SK-N-SH (cell line): Measurements from ENCODE around the gene ELF5. TPM values are rescaled to one million over a fixed set of nuclear protein-coding genes. Genes with fewer than 3 reads are reported as not detected.

Source experiments
- CTCF ChIA-PET: fragments of 300-600, 350-600 bp; formaldehyde crosslinking; extraction: SDS; loops from one replicate; lab custom pipeline; 2021; lab: Yijun Ruan, JAX
- POLR2A ChIA-PET: fragments of 350-600 bp; sonication (Branson Sonifier 250); formaldehyde crosslinking; extraction: SDS; loops from one replicate; lab custom pipeline; 2020; ENCODE audit warnings: antibody characterized with exemption, inconsistent platforms; lab: Yijun Ruan, JAX
- DNase-seq: peaks from one replicate; pipeline ENCODE4 v3.0.0; 2012
- H2AFZ ChIP-seq: fragments of 200-600 bp; sonication (generic); 2 replicates; pipeline ENCODE4 v1.8.1; 2016; ENCODE audit warnings: antibody characterized with exemption, mild to moderate bottlenecking, low read depth
- H3F3A ChIP-seq: fragments of 200-600 bp; sonication (generic); replicated peaks from 2 replicates; pipeline ENCODE3; 2016; ENCODE audit warnings: antibody characterized with exemption, mild to moderate bottlenecking; ENCODE audit not compliant: insufficient read depth
- H3K27ac ChIP-seq, 2 experiments: fragments of 200-500 bp in 1 of 2; fragments of 200-600 bp in 1 of 2; sonication (Bioruptor generic) in 1 of 2; sonication (generic), shearing (Covaris generic) in 1 of 2; 2 replicates each; pipeline versions ENCODE4 v1.5.1 to v1.6.1; 2014 to 2016; ENCODE audit warnings: low read depth in 2 of 2, inconsistent platforms in 1 of 2, low read length in 1 of 2, mild to moderate bottlenecking in 1 of 2, mixed read lengths in 1 of 2
- H3K27me3 ChIP-seq: fragments of 200-600 bp; sonication (generic), shearing (Covaris generic); 2 replicates; pipeline ENCODE4 v1.6.1; 2016; ENCODE audit warnings: mixed run types; ENCODE audit not compliant: insufficient read depth
- H3K36me3 ChIP-seq, 2 experiments: fragments of 200-500 bp in 1 of 2; fragments of 200-600 bp in 1 of 2; sonication (Bioruptor generic) in 1 of 2; sonication (generic) in 1 of 2; replicated peaks in 1 of 2; 2 replicates each; pipeline versions ENCODE3 to v1.5.1; 2014 to 2016; ENCODE audit warnings: low read length in 1 of 2, mild to moderate bottlenecking in 1 of 2; ENCODE audit not compliant: insufficient read depth in 2 of 2, control insufficient read depth in 1 of 2
- H3K4me1 ChIP-seq, 2 experiments: fragments of 200-500 bp in 1 of 2; fragments of 200-600 bp in 1 of 2; sonication (Bioruptor generic) in 1 of 2; sonication (generic), shearing (Covaris generic) in 1 of 2; 2 replicates each; pipeline versions ENCODE4 v1.5.1 to v1.6.1; 2014 to 2016; ENCODE audit warnings: low read depth in 1 of 2, low read length in 1 of 2, mixed run types in 1 of 2; ENCODE audit not compliant: insufficient read depth in 2 of 2, control insufficient read depth in 1 of 2
- H3K4me2 ChIP-seq: fragments of 200-600 bp; sonication (generic), shearing (Covaris generic); 2 replicates; pipeline ENCODE4 v1.6.1; 2017; ENCODE audit warnings: mixed run types
- H3K4me3 ChIP-seq, 2 experiments: fragments of 200-500 bp in 1 of 2; fragments of 200-600 bp in 1 of 2; sonication (Bioruptor generic) in 1 of 2; sonication (generic), shearing (Covaris generic) in 1 of 2; 2 replicates each; pipeline versions ENCODE4 v1.5.1 to v1.8.1; 2014 to 2016; ENCODE audit warnings: low read depth in 2 of 2, inconsistent platforms in 1 of 2, low read length in 1 of 2, mild to moderate bottlenecking in 1 of 2, mixed read lengths in 1 of 2, moderate library complexity in 1 of 2
- H3K79me2 ChIP-seq: fragments of 200-600 bp; sonication (generic); 2 replicates; pipeline ENCODE4 v1.8.1; 2017; ENCODE audit warnings: mild to moderate bottlenecking; ENCODE audit not compliant: insufficient read depth
- H3K9ac ChIP-seq: fragments of 200-600 bp; sonication (generic); 2 replicates; pipeline ENCODE4 v1.6.1; 2017; ENCODE audit warnings: mixed run types
- H3K9me2 ChIP-seq: fragments of 200-600 bp; sonication (generic); 2 replicates; pipeline ENCODE4 v1.6.1; 2017; ENCODE audit warnings: mixed run types
- H3K9me3 ChIP-seq: fragments of 200-600 bp; sonication (generic); 2 replicates; pipeline ENCODE4 v1.6.1; 2017; ENCODE audit warnings: mixed run types, mild to moderate bottlenecking, moderate library complexity
- H4K20me1 ChIP-seq: fragments of 200-600 bp; sonication (generic); 2 replicates; pipeline ENCODE4 v1.6.1; 2017; ENCODE audit warnings: mild to moderate bottlenecking, mixed run types; ENCODE audit not compliant: insufficient read depth
- ELF1 ChIP-seq: IDR thresholded peaks from 2 replicates; pipeline ENCODE4 v1.4.0; 2012
- FOSL2 ChIP-seq: IDR thresholded peaks from 2 replicates; pipeline ENCODE4 v1.4.0; 2012; ENCODE audit warnings: low read depth, mild to moderate bottlenecking, moderate library complexity, borderline replicate concordance
- FOXM1 ChIP-seq: IDR thresholded peaks from 2 replicates; pipeline ENCODE4 v1.4.0; 2012; ENCODE audit warnings: low read depth, mild to moderate bottlenecking
- MEF2A ChIP-seq: IDR thresholded peaks from 2 replicates; pipeline ENCODE4 v1.4.0; 2012; ENCODE audit warnings: low read depth, borderline replicate concordance
- POLR2AphosphoS5 ChIP-seq: IDR thresholded peaks from 2 replicates; pipeline ENCODE4 v1.6.1; 2012; ENCODE audit warnings: low read depth, low read length
- RXRA ChIP-seq: IDR thresholded peaks from 2 replicates; pipeline ENCODE4 v1.4.0; 2012; ENCODE audit warnings: low read depth, mild to moderate bottlenecking, borderline replicate concordance
- SIN3A ChIP-seq: IDR thresholded peaks from 2 replicates; pipeline ENCODE4 v1.6.1; 2012; ENCODE audit warnings: low read depth, mild to moderate bottlenecking, low read length, moderate library complexity, borderline replicate concordance
- ZBTB33 ChIP-seq: IDR thresholded peaks from 2 replicates; pipeline ENCODE4 v1.4.0; 2012; ENCODE audit warnings: low read depth, borderline replicate concordance
- WGBS: methylation state at CpG from one replicate; pipeline ENCODE4 v1.1.6; 2017; ENCODE audit warnings: low lambda C conversion rate; 5-methylcytosine and 5-hydroxymethylcytosine counted together
- polyA plus RNA-seq, 3 experiments: library from polyadenylated mRNA; depleted of rRNA; stranded (reverse); fragments of >200 nt; gene quantifications; 2 replicates each; pipeline ENCODE4 v1.2.3, GENCODE V29; 2012
- TF ChIP-seq, protein P1 (sequence below): fragments of 200-600 bp; sonication (generic); IDR thresholded peaks from 2 replicates; pipeline ENCODE4 v1.6.1; 2017; ENCODE audit warnings: antibody characterized with exemption, mild to moderate bottlenecking, moderate library complexity
- TF ChIP-seq, protein P2 (sequence below): IDR thresholded peaks from 2 replicates; pipeline ENCODE4 v1.4.0; 2012; ENCODE audit warnings: low read depth, borderline replicate concordance
- TF ChIP-seq, protein P3 (sequence below): IDR thresholded peaks from 2 replicates; pipeline ENCODE4 v1.6.1; 2012; ENCODE audit warnings: mild to moderate bottlenecking, low read depth, low read length, moderate library complexity

Gene ELF5
- polyA plus RNA-seq, 1 of the 3 experiments (the other 2 are of a cell fraction), result not detected

GRCh38 chr11:34460278-34460677 is 53.3 kb downstream of the ELF5 start:
- H3K4me1 ChIP-seq, result no peaks in the 10 kb centered on the region
- 89% methylated on average over 4 of the region's 4 CpGs for WGBS
- H4K20me1 ChIP-seq, result no peaks in the 10 kb centered on the region
- H3K36me3 ChIP-seq, result peaks cover 68 to 85% of the 10 kb centered on the region in 2 experiments
- H3K79me2 ChIP-seq, result no peaks in the 10 kb centered on the region
- no peak for DNase-seq
- no peak overlapping the region for H3K4me2 ChIP-seq
- no peaks in the 10 kb centered on the region for H3K9me2 ChIP-seq
- no peak overlapping the region for H2AFZ ChIP-seq
- no peak overlapping the region for H3K4me3 ChIP-seq
- TF ChIP-seq RXRA (no peak), POLR2AphosphoS5 (no peak), ZBTB33 (no peak), FOXM1 (no peak), ELF1 (no peak), SIN3A (no peak), MEF2A (no peak), FOSL2 (no peak)
- TF ChIP-seq, protein P1, sequence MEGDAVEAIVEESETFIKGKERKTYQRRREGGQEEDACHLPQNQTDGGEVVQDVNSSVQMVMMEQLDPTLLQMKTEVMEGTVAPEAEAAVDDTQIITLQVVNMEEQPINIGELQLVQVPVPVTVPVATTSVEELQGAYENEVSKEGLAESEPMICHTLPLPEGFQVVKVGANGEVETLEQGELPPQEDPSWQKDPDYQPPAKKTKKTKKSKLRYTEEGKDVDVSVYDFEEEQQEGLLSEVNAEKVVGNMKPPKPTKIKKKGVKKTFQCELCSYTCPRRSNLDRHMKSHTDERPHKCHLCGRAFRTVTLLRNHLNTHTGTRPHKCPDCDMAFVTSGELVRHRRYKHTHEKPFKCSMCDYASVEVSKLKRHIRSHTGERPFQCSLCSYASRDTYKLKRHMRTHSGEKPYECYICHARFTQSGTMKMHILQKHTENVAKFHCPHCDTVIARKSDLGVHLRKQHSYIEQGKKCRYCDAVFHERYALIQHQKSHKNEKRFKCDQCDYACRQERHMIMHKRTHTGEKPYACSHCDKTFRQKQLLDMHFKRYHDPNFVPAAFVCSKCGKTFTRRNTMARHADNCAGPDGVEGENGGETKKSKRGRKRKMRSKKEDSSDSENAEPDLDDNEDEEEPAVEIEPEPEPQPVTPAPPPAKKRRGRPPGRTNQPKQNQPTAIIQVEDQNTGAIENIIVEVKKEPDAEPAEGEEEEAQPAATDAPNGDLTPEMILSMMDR, result no peak
- TF ChIP-seq, protein P2, sequence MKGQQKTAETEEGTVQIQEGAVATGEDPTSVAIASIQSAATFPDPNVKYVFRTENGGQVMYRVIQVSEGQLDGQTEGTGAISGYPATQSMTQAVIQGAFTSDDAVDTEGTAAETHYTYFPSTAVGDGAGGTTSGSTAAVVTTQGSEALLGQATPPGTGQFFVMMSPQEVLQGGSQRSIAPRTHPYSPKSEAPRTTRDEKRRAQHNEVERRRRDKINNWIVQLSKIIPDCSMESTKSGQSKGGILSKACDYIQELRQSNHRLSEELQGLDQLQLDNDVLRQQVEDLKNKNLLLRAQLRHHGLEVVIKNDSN, result no peak
- TF ChIP-seq, protein P3, sequence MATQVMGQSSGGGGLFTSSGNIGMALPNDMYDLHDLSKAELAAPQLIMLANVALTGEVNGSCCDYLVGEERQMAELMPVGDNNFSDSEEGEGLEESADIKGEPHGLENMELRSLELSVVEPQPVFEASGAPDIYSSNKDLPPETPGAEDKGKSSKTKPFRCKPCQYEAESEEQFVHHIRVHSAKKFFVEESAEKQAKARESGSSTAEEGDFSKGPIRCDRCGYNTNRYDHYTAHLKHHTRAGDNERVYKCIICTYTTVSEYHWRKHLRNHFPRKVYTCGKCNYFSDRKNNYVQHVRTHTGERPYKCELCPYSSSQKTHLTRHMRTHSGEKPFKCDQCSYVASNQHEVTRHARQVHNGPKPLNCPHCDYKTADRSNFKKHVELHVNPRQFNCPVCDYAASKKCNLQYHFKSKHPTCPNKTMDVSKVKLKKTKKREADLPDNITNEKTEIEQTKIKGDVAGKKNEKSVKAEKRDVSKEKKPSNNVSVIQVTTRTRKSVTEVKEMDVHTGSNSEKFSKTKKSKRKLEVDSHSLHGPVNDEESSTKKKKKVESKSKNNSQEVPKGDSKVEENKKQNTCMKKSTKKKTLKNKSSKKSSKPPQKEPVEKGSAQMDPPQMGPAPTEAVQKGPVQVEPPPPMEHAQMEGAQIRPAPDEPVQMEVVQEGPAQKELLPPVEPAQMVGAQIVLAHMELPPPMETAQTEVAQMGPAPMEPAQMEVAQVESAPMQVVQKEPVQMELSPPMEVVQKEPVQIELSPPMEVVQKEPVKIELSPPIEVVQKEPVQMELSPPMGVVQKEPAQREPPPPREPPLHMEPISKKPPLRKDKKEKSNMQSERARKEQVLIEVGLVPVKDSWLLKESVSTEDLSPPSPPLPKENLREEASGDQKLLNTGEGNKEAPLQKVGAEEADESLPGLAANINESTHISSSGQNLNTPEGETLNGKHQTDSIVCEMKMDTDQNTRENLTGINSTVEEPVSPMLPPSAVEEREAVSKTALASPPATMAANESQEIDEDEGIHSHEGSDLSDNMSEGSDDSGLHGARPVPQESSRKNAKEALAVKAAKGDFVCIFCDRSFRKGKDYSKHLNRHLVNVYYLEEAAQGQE, result no peak
- TF ChIP-seq, all 33 proteins: peak for 0
- H3K9ac ChIP-seq, result no peak overlapping the region
- CTCF ChIA-PET, result interaction anchor here (0.9 kb wide), 1 partner anchor 34 kb away, joined by 4 read pairs; no protein-coding TSS in a partner anchor
- POLR2A ChIA-PET, result interaction anchor here (0.7 kb wide), 1 partner anchor 303 kb away, joined by 8 read pairs; no protein-coding TSS in a partner anchor
- no peaks in the 10 kb centered on the region for H3K27me3 ChIP-seq
- H3F3A ChIP-seq, result no peaks in the 10 kb centered on the region
- no peaks in the 10 kb centered on the region for H3K9me3 ChIP-seq
- no peak overlapping the region for H3K27ac ChIP-seq
